SH-SY5Y (cell line): ENCODE results near the gene SH3D19.

Source experiments
- GATA2 ChIP-seq: IDR thresholded peaks from 2 replicates; pipeline ENCODE4 v1.6.1; 2011; ENCODE audit warnings: mild to moderate bottlenecking, low read depth, low read length
- GATA3 ChIP-seq: IDR thresholded peaks from 2 replicates; pipeline ENCODE4 v1.6.1; 2011; ENCODE audit warnings: low read depth, mild to moderate bottlenecking, low read length, moderate library complexity

DNA sequence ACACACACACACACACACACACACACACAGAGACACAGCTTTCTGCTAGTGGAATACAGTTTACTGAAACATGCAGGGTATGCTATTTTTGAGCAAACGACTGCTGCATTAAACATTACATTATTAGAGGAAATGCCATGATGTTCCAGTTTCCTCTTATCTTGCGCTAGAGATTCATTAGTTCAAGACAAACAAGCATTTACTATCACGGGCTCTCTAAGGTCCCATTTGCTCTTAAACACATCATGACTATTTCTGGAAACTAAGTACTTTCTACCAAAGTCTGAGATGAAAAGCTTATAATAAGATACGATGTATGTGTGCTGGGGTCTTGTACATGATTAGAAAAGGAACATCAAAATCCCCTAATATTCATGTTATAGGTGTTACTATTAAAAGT is 177.1 kb downstream of the SH3D19 start:
- TF ChIP-seq GATA2: no peak
- no peak for TF ChIP-seq GATA3
